H9 (cell line): ENCODE measurements around the gene PTPRF. TPM values are rescaled to one million over a fixed set of nuclear protein-coding genes. Genes with fewer than 3 reads are reported as not detected.

Experiments used
- DNase-seq: peaks from one replicate; pipeline ENCODE4 v3.0.0-alpha.2; 2017
- H2AFZ ChIP-seq: one replicate; pipeline ENCODE4 v1.6.1; 2013; ENCODE audit warnings: mild to moderate bottlenecking, low read length, control low read depth, moderate library complexity
- H2AK5ac ChIP-seq: 2 replicates; pipeline ENCODE4 v1.6.1; 2013; ENCODE audit warnings: low read length, control low read depth, mixed read lengths; ENCODE audit not compliant: insufficient read length
- H2BK120ac ChIP-seq: one replicate; pipeline ENCODE4 v1.6.1; 2013; ENCODE audit warnings: low read depth, mild to moderate bottlenecking, low read length, control low read depth, inconsistent platforms; ENCODE audit not compliant: poor library complexity, severe bottlenecking
- H2BK12ac ChIP-seq: 2 replicates; pipeline ENCODE4 v1.6.1; 2013; ENCODE audit warnings: low read length, control low read depth, mixed read lengths, low read depth; ENCODE audit not compliant: insufficient read length
- H2BK15ac ChIP-seq: 2 replicates; pipeline ENCODE4 v1.6.1; 2013; ENCODE audit warnings: low read depth, low read length, control low read depth
- H2BK20ac ChIP-seq: one replicate; pipeline ENCODE4 v1.6.1; 2013; ENCODE audit warnings: low read depth, mild to moderate bottlenecking, low read length, control low read depth, inconsistent platforms; ENCODE audit not compliant: poor library complexity, severe bottlenecking
- H2BK5ac ChIP-seq: 2 replicates; pipeline ENCODE4 v1.6.1; 2013; ENCODE audit warnings: low read length, control low read depth, mixed read lengths; ENCODE audit not compliant: insufficient read length
- H3K14ac ChIP-seq: 2 replicates; pipeline ENCODE4 v1.6.1; 2013; ENCODE audit warnings: low read length, control low read depth; ENCODE audit not compliant: insufficient read depth
- H3K18ac ChIP-seq: 2 replicates; pipeline ENCODE4 v1.6.1; 2013; ENCODE audit warnings: low read depth, mild to moderate bottlenecking, mixed read lengths, low read length, control low read depth; ENCODE audit not compliant: insufficient read length
- H3K23ac ChIP-seq: 2 replicates; pipeline ENCODE4 v1.6.1; 2013; ENCODE audit warnings: low read length, control low read depth, mixed read lengths, low read depth; ENCODE audit not compliant: insufficient read length
- H3K23me2 ChIP-seq: 2 replicates; pipeline ENCODE4 v1.6.1; 2013; ENCODE audit warnings: low read depth, mild to moderate bottlenecking, mixed read lengths, low read length, control low read depth; ENCODE audit not compliant: insufficient read length, poor library complexity, severe bottlenecking
- H3K27ac ChIP-seq: 2 replicates; pipeline ENCODE4 v1.5.1; 2013; ENCODE audit warnings: low read length, control low read depth, mixed read lengths, low read depth; ENCODE audit not compliant: insufficient read length
- H3K27me3 ChIP-seq: 2 replicates; pipeline ENCODE4 v1.6.1; 2013; ENCODE audit warnings: low read length, control low read depth, inconsistent platforms; ENCODE audit not compliant: insufficient read depth
- H3K4ac ChIP-seq: 2 replicates; pipeline ENCODE4 v1.6.1; 2013; ENCODE audit warnings: low read depth, mild to moderate bottlenecking, control low read depth, inconsistent platforms, low read length, moderate library complexity
- H3K4me1 ChIP-seq: 2 replicates; pipeline ENCODE4 v1.6.1; 2013; ENCODE audit warnings: low read length, control low read depth, inconsistent platforms; ENCODE audit not compliant: insufficient read depth
- H3K4me2 ChIP-seq: 2 replicates; pipeline ENCODE4 v1.6.1; 2013; ENCODE audit warnings: low read length, control low read depth, mixed read lengths; ENCODE audit not compliant: insufficient read length, insufficient read depth
- H3K56ac ChIP-seq: 2 replicates; pipeline ENCODE4 v1.6.1; 2013; ENCODE audit warnings: low read depth, mild to moderate bottlenecking, mixed read lengths, low read length, control low read depth; ENCODE audit not compliant: insufficient read length
- H3K79me1 ChIP-seq: 2 replicates; pipeline ENCODE4 v1.6.1; 2013; ENCODE audit warnings: low read depth, mild to moderate bottlenecking, moderate library complexity, low read length, control low read depth, inconsistent platforms; ENCODE audit not compliant: insufficient read depth, poor library complexity, severe bottlenecking
- H3K79me2 ChIP-seq: 2 replicates; pipeline ENCODE4 v1.6.1; 2013; ENCODE audit warnings: low read length, control low read depth, inconsistent platforms; ENCODE audit not compliant: insufficient read depth
- H3K9ac ChIP-seq: 2 replicates; pipeline ENCODE4 v1.6.1; 2013; ENCODE audit warnings: low read length, control low read depth, mixed read lengths; ENCODE audit not compliant: insufficient read length; ENCODE audit errors: extremely low read depth
- H3K9me3 ChIP-seq: one replicate; pipeline ENCODE4 v1.6.1; 2013; ENCODE audit warnings: low read depth, low read length, inconsistent platforms; ENCODE audit not compliant: control insufficient read depth
- H3T11ph ChIP-seq: one replicate; pipeline ENCODE4 v1.6.1; 2013; ENCODE audit warnings: mild to moderate bottlenecking, low read length, control low read depth, inconsistent platforms
- H4K20me1 ChIP-seq: one replicate; pipeline ENCODE4 v1.6.1; 2013; ENCODE audit not compliant: control insufficient read depth, insufficient read length, insufficient read depth
- H4K5ac ChIP-seq: 2 replicates; pipeline ENCODE4 v1.6.1; 2013; ENCODE audit warnings: low read depth, mild to moderate bottlenecking, mixed read lengths, low read length, control low read depth; ENCODE audit not compliant: insufficient read length
- H4K8ac ChIP-seq: replicated peaks from 2 replicates; pipeline ENCODE4 v1.6.1; 2013; ENCODE audit warnings: low read length, control low read depth, mixed read lengths, low read depth; ENCODE audit not compliant: insufficient read length
- H4K91ac ChIP-seq: 2 replicates; pipeline ENCODE4 v1.6.1; 2013; ENCODE audit warnings: low read depth, mild to moderate bottlenecking, moderate library complexity, mixed read lengths, low read length, control low read depth; ENCODE audit not compliant: insufficient read length
- H3K27ac Mint-ChIP-seq, 3 experiments: 2 replicates in 2 of 3; 3 replicates in 1 of 3; pipeline ENCODE4 v1.8.0; 2020 to 2021; ENCODE audit warnings: mixed read lengths in 3 of 3, mild to moderate bottlenecking in 1 of 3, moderate library complexity in 1 of 3
- H3K27me3 Mint-ChIP-seq: 2 replicates; pipeline ENCODE4 v1.8.0; 2021; ENCODE audit warnings: low read depth, mild to moderate bottlenecking, moderate library complexity, mixed read lengths
- H3K36me3 Mint-ChIP-seq, 3 experiments: 2 replicates in 2 of 3; 3 replicates in 1 of 3; pipeline ENCODE4 v1.8.0; 2020 to 2021; ENCODE audit warnings: low read depth in 3 of 3, mixed read lengths in 3 of 3; ENCODE audit not compliant: insufficient read depth in 1 of 3
- H3K4me1 Mint-ChIP-seq, 2 experiments: 2 replicates each; pipeline ENCODE4 v1.8.0; 2020; ENCODE audit warnings: mixed read lengths in 2 of 2
- H3K4me3 Mint-ChIP-seq, 2 experiments: 2 replicates in 1 of 2; 3 replicates in 1 of 2; pipeline ENCODE4 v1.8.0; 2020 to 2021; ENCODE audit warnings: mild to moderate bottlenecking in 2 of 2, mixed read lengths in 2 of 2, moderate library complexity in 1 of 2
- H3K9me3 Mint-ChIP-seq, 2 experiments: 2 replicates in 1 of 2; 3 replicates in 1 of 2; pipeline ENCODE4 v1.8.0; 2020; ENCODE audit warnings: mild to moderate bottlenecking in 2 of 2, mixed read lengths in 2 of 2, moderate library complexity in 1 of 2
- CTCF ChIP-seq: fragments of 200-600 bp; sonication (generic); conservative IDR thresholded peaks from 3 replicates; pipeline ENCODE4 v1.8.0; 2021; ENCODE audit warnings: antibody characterized with exemption, mild to moderate bottlenecking
- WGBS: extraction: QIAGEN DNeasy Blood & Tissue Kit; methylation state at CpG from one replicate; pipeline ENCODE4 v1.1.7; 2013; ENCODE audit warnings: missing lambda C conversion rate, low lambda C conversion rate, mixed read lengths; ENCODE audit not compliant: insufficient read length; ENCODE audit errors: extremely low coverage; 5-methylcytosine and 5-hydroxymethylcytosine counted together
- total RNA-seq: library from RNA; stranded (reverse); gene quantifications from 2 replicates; pipeline ENCODE4 v1.2.1, GENCODE V29; 2021

PTPRF gene
- total RNA-seq, 1 experiment from 2014 or later: 193 TPM

GRCh38 chr1:43522431-43522775 lies 8.3 kb upstream of the PTPRF start:
- Histone ChIP-seq H4K5ac (no peak overlapping the region), H4K8ac (no peak overlapping the region), H3K9ac (no peak overlapping the region), H2BK12ac (no peak overlapping the region), H3K79me2 (no peaks in the 10 kb centered on the region; the same call in 1 of the 2 replicates), H2BK15ac (no peak overlapping the region), H2BK5ac (no peak overlapping the region), H4K20me1 (no peaks in the 10 kb centered on the region), H3K27ac (no peak overlapping the region), H2AK5ac (no peak overlapping the region), H3K23ac (no peak overlapping the region), H3K14ac (no peak overlapping the region), H3K18ac (no peak overlapping the region), H3K9me3 (no peaks in the 10 kb centered on the region), H3K27me3 (no peaks in the 10 kb centered on the region), H3K4ac (no peak overlapping the region), H4K91ac (no peak overlapping the region), H2BK120ac (no peak overlapping the region), H2BK20ac (no peak overlapping the region), H3K4me1 (0 out of 2 replicates have a peak, but pooled peaks cover 2% of the 10 kb centered on the region), H2AFZ (no peak overlapping the region), H3K23me2 (no peaks in the 10 kb centered on the region), H3K4me2 (no peak overlapping the region), H3K79me1 (no peaks in the 10 kb centered on the region), H3K56ac (no peak overlapping the region), H3T11ph (no peak overlapping the region)
- H3K27ac Mint-ChIP-seq: no peak overlapping the region
- no CpG with 5 or more reads among the region's 1 CpG for WGBS
- no peak overlapping the region for H3K4me3 Mint-ChIP-seq
- no peaks in the 10 kb centered on the region for H3K36me3 Mint-ChIP-seq
- H3K27me3 Mint-ChIP-seq: peaks cover 28% of the 10 kb centered on the region
- no peaks in the 10 kb centered on the region; a peak in 1 of 5 replicates for H3K9me3 Mint-ChIP-seq
- DNase-seq: no peak
- TF ChIP-seq CTCF: no peak
- H3K4me1 Mint-ChIP-seq: peaks cover 28 to 39% of the 10 kb centered on the region in 2 experiments
